Activated naive CD4-positive, alpha-beta T cell treated with anti-CD3 and anti-CD28 coated beads, Interleukin-2, amount 10 ng/mL, durations not matched to agents 7 days and 5 days (primary cell): ENCODE data around the gene USP50.

Experiments used
- CTCF ChIA-PET: fragments of 350-600 bp; sonication (Branson Sonifier 250); formaldehyde crosslinking; loops from one replicate; lab custom pipeline; 2021; ENCODE audit warnings: antibody characterized with exemption; lab: Charles Lee
- DNase-seq: peaks from one replicate; pipeline ENCODE4 v3.0.0-alpha.2; 2020
- H3K27ac Mint-ChIP-seq: one replicate; pipeline ENCODE4 v1.8.0; 2021; ENCODE audit warnings: mild to moderate bottlenecking, moderate library complexity, mixed read lengths
- H3K27me3 Mint-ChIP-seq: one replicate; pipeline ENCODE4 v1.8.0; 2021; ENCODE audit warnings: mild to moderate bottlenecking, mixed read lengths
- H3K36me3 Mint-ChIP-seq: one replicate; pipeline ENCODE4 v1.8.0; 2021; ENCODE audit warnings: mixed read lengths
- H3K4me1 Mint-ChIP-seq: one replicate; pipeline ENCODE4 v1.8.0; 2021; ENCODE audit warnings: mixed read lengths
- H3K4me3 Mint-ChIP-seq: one replicate; pipeline ENCODE4 v1.8.0; 2021; ENCODE audit warnings: mild to moderate bottlenecking, moderate library complexity, mixed read lengths
- H3K9me3 Mint-ChIP-seq: one replicate; pipeline ENCODE4 v1.8.0; 2021; ENCODE audit warnings: mixed read lengths

Gene USP50

GRCh38 chr15:50487287-50487686 is 59.2 kb downstream of the USP50 start:
- CTCF ChIA-PET, result no interaction called here
- no peak for DNase-seq
- Mint-ChIP-seq H3K4me1 (peaks cover 6% of the 10 kb centered on the region), H3K27me3 (no peaks in the 10 kb centered on the region), H3K27ac (no peak overlapping the region), H3K4me3 (no peak overlapping the region), H3K36me3 (peaks cover 49% of the 10 kb centered on the region), H3K9me3 (no peaks in the 10 kb centered on the region)

GRCh38 chr15:50485389-50485788 is 61.1 kb downstream of the USP50 start:
- DNase-seq, result no peak
- Mint-ChIP-seq H3K9me3 (no peaks in the 10 kb centered on the region), H3K4me3 (no peak overlapping the region), H3K27ac (no peak overlapping the region), H3K4me1 (peaks cover 6% of the 10 kb centered on the region), H3K36me3 (peaks cover 53% of the 10 kb centered on the region), H3K27me3 (no peaks in the 10 kb centered on the region)
- CTCF ChIA-PET, result no interaction called here

GRCh38 chr15:50484781-50485180 is 61.7 kb downstream of the USP50 start:
- CTCF ChIA-PET, result no interaction called here
- no peak overlapping the region for H3K27ac Mint-ChIP-seq
- H3K27me3 Mint-ChIP-seq, result no peaks in the 10 kb centered on the region

DNA sequence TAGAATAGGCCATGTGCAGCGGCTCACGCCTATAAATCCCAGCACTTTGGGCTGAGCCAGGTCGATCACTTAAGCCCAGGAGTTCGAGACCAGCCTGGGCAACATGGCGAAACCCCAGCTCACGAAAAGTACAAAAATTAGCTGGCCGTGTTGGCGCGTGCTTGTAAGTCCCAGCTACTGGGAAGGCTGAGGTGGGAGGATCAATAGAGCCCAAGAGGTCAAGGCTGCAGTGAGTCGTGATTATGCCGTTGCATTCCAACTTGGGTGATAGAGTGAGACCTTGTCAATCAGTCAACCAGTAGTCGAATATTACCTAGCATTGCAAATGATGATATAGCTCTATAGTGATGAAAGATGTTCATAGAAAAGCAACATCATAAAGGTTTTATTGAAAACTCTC is 70.3 kb downstream of the USP50 start:
- Mint-ChIP-seq H3K9me3 (no peaks in the 10 kb centered on the region), H3K27ac (no peak overlapping the region), H3K27me3 (no peaks in the 10 kb centered on the region), H3K4me3 (no peak overlapping the region), H3K4me1 (no peaks in the 10 kb centered on the region), H3K36me3 (peaks cover 39% of the 10 kb centered on the region)
- CTCF ChIA-PET, result no interaction called here
- no peak for DNase-seq

More at GRCh38 chr15:50484781-50485180, 61.7 kb downstream of the USP50 start:
- no peaks in the 10 kb centered on the region for H3K9me3 Mint-ChIP-seq
- no peak overlapping the region for H3K4me3 Mint-ChIP-seq
- H3K36me3 Mint-ChIP-seq, result peaks cover 50% of the 10 kb centered on the region
- DNase-seq, result no peak
- H3K4me1 Mint-ChIP-seq, result peaks cover 6% of the 10 kb centered on the region

GRCh38 chr15:50471072-50471471 is 75.4 kb downstream of the USP50 start:
- CTCF ChIA-PET, result no interaction called here
- no peak overlapping the region for H3K4me3 Mint-ChIP-seq
- no peak for DNase-seq
- peaks cover 31% of the 10 kb centered on the region for H3K36me3 Mint-ChIP-seq
- no peak overlapping the region for H3K27ac Mint-ChIP-seq
- no peaks in the 10 kb centered on the region for H3K27me3 Mint-ChIP-seq
- no peaks in the 10 kb centered on the region for H3K9me3 Mint-ChIP-seq
- H3K4me1 Mint-ChIP-seq, result no peaks in the 10 kb centered on the region

DNA sequence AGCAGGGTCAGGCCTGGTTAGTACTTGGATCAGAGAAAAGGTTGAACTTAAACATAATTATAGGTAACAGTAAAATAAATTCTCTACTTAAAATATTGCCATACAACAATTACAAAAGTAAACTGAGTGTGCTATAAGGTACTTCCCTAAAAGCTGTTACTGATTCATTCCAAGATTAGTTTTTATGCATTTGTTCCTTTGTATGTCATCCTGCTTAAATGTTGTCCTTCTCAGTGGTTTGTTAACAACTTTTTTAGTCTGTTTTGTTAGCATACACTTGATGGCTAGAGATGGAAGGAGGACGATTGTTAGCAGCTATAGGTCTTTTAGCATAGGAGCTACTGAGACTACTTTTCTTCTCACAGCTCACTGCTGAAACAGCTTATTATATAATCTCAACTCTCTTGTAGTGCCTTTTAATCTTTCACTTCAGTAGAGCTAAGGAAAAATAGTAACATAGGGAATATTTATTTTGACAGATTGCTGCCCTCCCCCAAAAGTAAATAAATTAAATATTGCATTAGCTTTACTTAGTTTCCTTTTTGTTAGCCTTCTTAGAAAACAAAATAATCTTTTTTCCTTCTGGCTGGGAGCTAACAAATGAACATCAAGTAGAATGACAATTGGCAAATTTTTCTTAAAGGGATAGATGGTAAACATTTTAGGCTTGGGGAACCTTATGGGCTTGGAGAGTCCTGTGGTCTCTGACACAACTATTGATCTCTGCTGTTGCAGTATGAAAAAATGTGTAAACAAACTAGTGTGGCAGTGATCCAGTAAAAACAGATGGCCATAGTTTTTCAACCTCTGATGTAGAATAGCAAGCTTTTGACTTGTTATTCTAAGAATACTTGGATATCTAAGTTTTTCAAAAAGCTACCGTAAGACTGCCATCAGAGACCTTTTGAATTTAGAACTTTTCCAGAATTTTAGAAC is 82.8 kb downstream of the USP50 start:
- Mint-ChIP-seq H3K27ac (no peak overlapping the region), H3K9me3 (no peaks in the 10 kb centered on the region), H3K4me1 (no peaks in the 10 kb centered on the region), H3K27me3 (no peaks in the 10 kb centered on the region), H3K36me3 (peaks cover 24% of the 10 kb centered on the region), H3K4me3 (no peak overlapping the region)
- CTCF ChIA-PET, result interaction anchor here (0.8 to 1.0 kb wide), 2 partner anchors 10 to 16 kb away, joined by 3 read pairs; no protein-coding TSS in a partner anchor
- DNase-seq, result no peak

DNA sequence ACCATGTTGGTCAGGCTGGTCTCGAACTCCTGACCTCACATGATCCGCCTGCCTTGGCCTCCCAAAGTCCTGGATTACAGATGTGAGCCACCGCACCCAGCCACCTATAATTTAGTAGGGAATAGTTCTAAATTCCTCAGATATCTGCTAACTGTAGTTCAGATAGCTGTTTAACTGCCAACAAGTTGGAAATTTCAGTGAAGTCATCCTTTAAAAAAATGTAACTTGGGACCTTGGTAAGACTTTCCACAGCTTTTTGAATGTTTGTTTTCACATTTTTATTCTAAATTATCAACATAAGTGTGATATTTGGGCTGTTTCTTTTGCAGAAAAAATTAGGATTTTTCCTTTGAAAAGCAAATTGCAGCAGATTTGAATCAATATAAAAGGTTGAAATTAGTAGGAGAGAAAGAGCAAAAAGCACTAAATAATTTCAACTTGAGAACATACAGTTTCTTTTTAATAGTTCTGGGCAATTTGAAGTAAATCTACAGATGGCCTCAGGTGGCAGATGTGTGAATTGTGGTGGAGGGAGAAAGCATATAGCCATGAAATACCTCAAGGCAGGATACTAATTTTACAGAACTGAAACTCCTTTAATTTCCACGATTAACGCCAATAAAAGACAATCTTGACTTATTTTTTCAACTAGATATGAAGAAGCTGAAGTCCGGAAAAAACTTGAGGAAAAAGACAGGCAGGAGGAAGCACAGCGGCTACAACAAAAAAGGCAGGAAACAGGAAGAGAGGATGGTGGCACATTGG is 87.9 kb downstream of the USP50 start:
- H3K27me3 Mint-ChIP-seq, result no peaks in the 10 kb centered on the region
- DNase-seq, result no peak
- no peak overlapping the region for H3K4me3 Mint-ChIP-seq
- no peaks in the 10 kb centered on the region for H3K4me1 Mint-ChIP-seq
- H3K9me3 Mint-ChIP-seq, result no peaks in the 10 kb centered on the region
- H3K36me3 Mint-ChIP-seq, result peaks cover 39% of the 10 kb centered on the region
- CTCF ChIA-PET, result no interaction called here
- H3K27ac Mint-ChIP-seq, result no peak overlapping the region

- no peak for DNase-seq
- Mint-ChIP-seq H3K9me3 (no peaks in the 10 kb centered on the region), H3K4me3 (no peak overlapping the region), H3K27me3 (no peaks in the 10 kb centered on the region), H3K27ac (no peak overlapping the region), H3K4me1 (no peaks in the 10 kb centered on the region), H3K36me3 (peaks cover 26% of the 10 kb centered on the region)
- CTCF ChIA-PET, result no interaction called here
Observed at GRCh38 chr15:50452927-50453326, 93.5 kb downstream of the USP50 start.
